IPS-15b (cell line): ENCODE results near the gene IFT22.
"Not testable (repeated sequence)": the region's sequence is repeated elsewhere in the genome, so short reads cannot be mapped to it uniquely, and the experiment has no call there.

Source experiments
- H3K27me3 ChIP-seq: one replicate; pipeline ENCODE4 v1.6.1; 2013; ENCODE audit warnings: low read length; ENCODE audit not compliant: control insufficient read depth, insufficient read depth
- H3K36me3 ChIP-seq: one replicate; pipeline ENCODE4 v1.6.1; 2013; ENCODE audit warnings: low read length; ENCODE audit not compliant: control insufficient read depth, insufficient read depth
- H3K4me1 ChIP-seq: one replicate; pipeline ENCODE4 v1.6.1; 2013; ENCODE audit warnings: mild to moderate bottlenecking, low read length; ENCODE audit not compliant: control insufficient read depth, insufficient read depth
- H3K4me3 ChIP-seq: one replicate; pipeline ENCODE4 v1.5.1; 2013; ENCODE audit warnings: low read depth, low read length
- H3K9ac ChIP-seq: one replicate; pipeline ENCODE4 v1.6.1; 2013; ENCODE audit warnings: low read depth, mild to moderate bottlenecking, low read length
- H3K9me3 ChIP-seq: one replicate; pipeline ENCODE4 v1.6.1; 2013; ENCODE audit warnings: mild to moderate bottlenecking, low read length; ENCODE audit not compliant: control insufficient read depth, insufficient read depth

IFT22 gene

DNA sequence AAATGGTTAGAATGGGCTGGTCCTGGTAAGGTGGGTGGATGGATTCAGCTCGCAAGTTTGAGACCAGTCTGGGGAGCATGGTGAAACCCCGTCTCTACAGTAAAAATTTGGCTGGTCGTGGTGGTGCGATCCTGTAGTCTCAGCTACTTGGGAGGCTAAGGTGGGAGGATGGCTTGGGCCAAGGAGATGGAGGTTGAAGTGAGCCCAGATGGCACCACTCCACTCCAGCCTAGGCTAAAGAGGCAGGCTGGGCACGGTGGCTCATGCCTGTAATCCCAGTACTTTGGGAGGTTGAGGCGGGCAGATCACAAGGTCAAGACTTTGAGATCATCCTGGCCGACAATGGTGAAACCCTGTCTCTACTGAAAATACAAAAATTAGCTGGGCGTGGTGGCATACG, 15.3 kb downstream of the IFT22 start:
- Histone ChIP-seq H3K9me3 (no peaks in the 10 kb centered on the region), H3K27me3 (no peaks in the 10 kb centered on the region), H3K9ac (no peak overlapping the region), H3K4me3 (no peak overlapping the region), H3K36me3 (peaks cover 23% of the 10 kb centered on the region), H3K4me1 (peaks cover 4% of the 10 kb centered on the region)

DNA sequence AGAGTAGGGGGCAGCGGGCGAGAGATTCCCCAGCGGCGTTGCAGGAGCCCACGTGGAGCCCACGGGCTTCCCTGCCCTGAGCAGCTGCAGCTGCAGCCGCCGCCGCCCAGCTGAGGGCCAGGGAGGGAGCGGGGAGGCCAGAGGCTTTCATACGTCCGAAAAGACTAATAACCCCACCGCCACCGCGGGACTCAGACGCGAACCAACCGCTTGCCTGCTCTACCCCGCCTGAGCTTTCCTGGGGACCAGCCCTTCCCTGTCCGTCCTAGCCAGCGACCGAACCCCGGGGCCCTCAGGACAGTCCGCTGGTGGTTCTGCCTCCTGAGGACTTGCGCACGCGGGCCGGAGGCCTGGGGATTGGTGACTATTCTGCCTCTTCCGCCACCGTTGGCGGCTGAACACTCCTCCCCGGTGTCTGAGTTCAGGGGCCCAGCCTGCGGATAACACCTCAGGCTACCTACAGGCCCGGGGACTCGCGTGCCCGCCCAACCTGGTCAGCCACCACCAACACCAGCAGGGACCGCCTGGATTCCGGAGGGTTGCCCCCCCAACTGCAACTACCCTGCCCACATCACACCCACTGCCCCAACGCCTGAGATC, 18.4 kb downstream of the IFT22 start:
- peaks cover 13% of the 10 kb centered on the region for H3K4me1 ChIP-seq
- H3K36me3 ChIP-seq = peaks cover 23% of the 10 kb centered on the region
- H3K27me3 ChIP-seq = no peaks in the 10 kb centered on the region
- H3K9me3 ChIP-seq = no peaks in the 10 kb centered on the region
- peak overlapping the region; percentile 88 for H3K4me3 ChIP-seq
- H3K9ac ChIP-seq = peak overlapping the region; percentile 91

DNA sequence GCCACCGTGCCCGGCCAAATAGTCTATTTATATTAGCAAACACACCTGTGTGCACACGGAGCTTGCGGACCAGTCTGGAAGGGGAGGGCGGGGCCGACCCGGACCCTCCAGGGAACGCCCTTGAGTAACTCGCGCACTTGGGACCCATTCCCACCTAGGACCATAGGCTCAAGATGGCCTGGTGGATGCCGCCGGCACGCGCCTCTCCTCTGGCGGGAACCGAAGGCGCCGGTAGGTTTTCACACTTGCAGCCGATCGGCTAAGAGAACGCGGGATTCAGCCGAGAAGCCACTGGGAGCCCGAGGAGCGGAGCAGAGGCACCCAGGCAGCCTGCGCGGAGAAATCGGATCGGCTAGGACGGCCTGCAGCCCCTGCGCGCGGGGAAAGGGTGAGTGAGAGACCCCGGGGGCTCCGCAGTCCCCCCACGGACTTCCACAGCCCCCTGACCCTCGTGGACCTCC, 18.9 kb downstream of the IFT22 start:
- peaks cover 13% of the 10 kb centered on the region for H3K4me1 ChIP-seq
- H3K27me3 ChIP-seq = no peaks in the 10 kb centered on the region
- peak overlapping the region; percentile 88 for H3K4me3 ChIP-seq
- H3K9me3 ChIP-seq = no peaks in the 10 kb centered on the region
- peaks cover 23% of the 10 kb centered on the region for H3K36me3 ChIP-seq
- H3K9ac ChIP-seq = peak overlapping the region; percentile 91

DNA sequence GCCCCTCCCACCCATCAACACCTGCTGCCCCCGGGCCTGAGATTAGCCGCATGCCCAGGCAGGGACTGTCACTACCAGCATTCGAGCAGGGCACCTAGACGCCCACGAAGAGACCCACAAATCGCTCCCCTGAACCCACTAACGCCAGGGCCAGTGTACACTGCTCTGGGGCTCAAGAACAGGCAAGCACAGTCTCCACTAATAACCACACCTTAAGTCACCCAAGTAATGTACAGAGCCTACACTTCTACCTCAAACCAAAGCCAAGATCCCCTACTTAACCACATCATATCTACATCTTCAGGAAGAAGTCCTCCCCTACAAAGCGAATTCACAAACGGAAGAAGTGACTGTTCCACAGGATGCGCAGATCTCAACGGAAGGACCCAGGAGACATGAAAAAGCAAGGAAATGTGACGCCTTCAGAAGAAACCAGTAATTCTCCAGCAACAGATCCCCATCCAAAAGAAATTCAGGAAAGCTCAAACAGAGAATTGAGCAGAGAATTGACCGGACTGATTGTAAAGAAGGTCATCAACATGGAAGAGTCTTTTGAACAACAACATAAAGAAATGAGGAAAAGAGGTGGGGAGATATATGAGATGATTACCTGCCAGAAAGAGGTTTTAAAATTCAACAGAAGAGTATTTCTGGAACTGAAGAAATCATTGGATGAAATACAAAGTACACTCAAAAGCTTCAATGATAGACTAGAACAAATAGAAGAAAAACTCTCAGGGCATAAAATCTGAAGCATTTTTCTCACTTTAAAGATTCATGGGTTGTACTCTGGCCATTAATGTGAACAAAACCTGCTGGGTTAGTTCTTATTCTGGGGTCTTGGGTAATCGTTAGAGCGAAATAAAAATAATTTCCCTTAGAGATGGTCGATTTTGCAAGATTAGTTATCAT, 20.9 kb downstream of the IFT22 start:
- Histone ChIP-seq H3K36me3 (peaks cover 23% of the 10 kb centered on the region), H3K9me3 (no peaks in the 10 kb centered on the region), H3K9ac (peak overlapping the region; percentile 90), H3K27me3 (no peaks in the 10 kb centered on the region), H3K4me1 (peaks cover 13% of the 10 kb centered on the region), H3K4me3 (peak overlapping the region; percentile 73)

DNA sequence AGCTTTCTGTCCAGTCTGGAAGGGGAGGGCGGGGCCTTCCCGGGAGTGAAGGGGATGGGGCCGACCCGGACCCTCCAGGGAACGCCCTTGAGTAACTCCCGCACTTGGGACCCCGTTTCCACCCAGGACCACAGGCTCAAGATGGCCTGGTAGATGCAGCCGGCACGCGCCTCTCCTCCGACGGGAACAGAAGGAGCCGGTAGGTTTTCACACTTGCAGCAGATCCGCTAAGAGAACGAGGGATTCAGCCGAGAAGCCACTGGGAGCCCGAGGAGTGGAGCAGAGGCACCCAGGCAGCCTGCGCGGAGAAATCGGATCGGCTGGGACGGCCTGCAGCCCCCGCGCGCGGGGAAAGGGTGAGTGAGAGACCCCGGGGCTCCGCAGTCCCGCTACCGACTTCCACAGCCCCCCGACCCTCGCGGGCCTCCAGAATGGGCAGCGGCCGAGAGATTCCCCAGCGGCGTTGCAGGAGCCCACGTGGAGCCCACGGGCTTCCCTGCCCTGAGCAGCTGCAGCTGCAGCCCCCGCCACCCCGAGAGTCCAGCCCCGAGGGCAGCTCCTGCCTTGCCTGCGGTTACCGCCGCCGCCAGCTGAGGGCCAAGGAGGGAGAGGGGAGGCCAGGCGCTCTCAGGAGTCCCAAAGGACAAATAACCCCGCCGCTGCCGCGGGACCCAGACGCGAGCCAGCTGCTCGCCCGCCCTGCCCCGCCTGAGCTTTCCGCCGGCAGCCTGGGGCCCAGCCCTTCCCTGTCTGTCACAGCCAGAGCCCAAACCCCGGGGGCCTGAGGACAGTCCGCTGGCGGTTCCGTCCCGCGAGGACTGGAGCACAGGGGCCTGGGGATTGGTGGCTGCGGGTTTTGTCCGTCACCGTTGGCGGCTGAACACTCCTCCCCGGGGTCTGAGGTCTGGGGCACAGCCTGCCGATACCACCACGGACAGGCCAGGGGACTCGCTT, 21.8 kb downstream of the IFT22 start:
- no peaks in the 10 kb centered on the region for H3K9me3 ChIP-seq
- H3K4me1 ChIP-seq = peaks cover 18% of the 10 kb centered on the region
- H3K36me3 ChIP-seq = peaks cover 20% of the 10 kb centered on the region
- peak overlapping the region; percentile 73 for H3K4me3 ChIP-seq
- peak overlapping the region; percentile 90 for H3K9ac ChIP-seq
- H3K27me3 ChIP-seq = no peaks in the 10 kb centered on the region

DNA sequence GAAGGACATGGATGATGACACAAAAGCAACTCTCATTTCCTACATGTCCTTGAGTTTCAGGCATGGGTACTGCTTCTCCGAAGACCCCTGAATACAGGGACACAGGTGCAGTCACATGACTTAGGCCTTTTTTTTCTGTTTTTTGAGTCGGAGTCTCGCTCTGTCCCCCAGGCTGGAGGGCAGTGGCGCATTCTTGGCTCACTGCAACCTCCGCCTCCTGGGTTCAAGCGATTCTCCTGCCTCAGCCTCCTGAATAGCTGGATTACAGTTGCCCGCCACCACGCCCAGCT, 26.8 kb downstream of the IFT22 start:
- Histone ChIP-seq H3K4me1 (peaks cover 27% of the 10 kb centered on the region), H3K9ac (peak overlapping the region; percentile 74), H3K4me3 (peak overlapping the region; percentile 35), H3K9me3 (no peaks in the 10 kb centered on the region), H3K27me3 (no peaks in the 10 kb centered on the region), H3K36me3 (no peaks in the 10 kb centered on the region)

DNA sequence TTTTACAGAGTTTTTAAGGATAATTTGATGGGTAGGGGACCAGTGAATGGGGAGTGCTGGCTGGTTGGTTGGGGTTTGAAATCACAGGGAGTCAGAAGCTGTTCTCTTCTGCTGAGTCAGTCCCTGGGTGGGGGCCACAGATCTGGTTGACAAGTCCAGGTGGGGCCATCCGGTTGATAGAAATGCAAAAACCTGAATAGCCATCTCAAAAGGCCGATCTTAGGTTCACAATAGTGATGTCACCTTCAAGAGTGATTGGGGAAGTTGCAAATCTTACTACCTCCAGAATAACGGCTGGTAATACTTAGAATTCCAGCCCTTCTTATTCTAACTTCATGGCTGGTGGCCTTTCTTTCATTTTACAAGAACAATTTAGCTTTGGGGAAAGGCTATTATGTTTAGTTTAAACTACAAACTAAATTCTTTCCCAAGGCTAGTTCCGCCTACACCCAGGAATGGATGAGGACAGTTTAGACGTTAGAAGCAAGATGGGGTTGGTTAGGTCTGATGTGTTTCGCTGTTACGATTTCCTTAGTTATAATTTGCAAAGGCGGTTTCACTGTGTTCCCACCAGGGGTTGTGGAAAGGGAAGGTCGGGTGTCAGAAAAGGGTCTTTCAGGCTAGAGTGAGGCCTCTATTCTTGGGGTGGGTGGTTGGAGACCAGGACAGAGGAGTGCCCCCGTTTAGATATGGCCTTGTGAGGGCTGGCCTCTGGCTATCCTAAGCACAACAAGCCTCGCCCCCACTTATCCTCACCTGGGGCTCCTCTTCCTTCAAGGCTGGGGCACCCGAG, 27.4 kb downstream of the IFT22 start:
- peak overlapping the region; percentile 35 for H3K4me3 ChIP-seq
- H3K9ac ChIP-seq = peak overlapping the region; percentile 74
- no peaks in the 10 kb centered on the region for H3K27me3 ChIP-seq
- H3K4me1 ChIP-seq = peaks cover 27% of the 10 kb centered on the region
- H3K9me3 ChIP-seq = no peaks in the 10 kb centered on the region
- H3K36me3 ChIP-seq = no peaks in the 10 kb centered on the region

DNA sequence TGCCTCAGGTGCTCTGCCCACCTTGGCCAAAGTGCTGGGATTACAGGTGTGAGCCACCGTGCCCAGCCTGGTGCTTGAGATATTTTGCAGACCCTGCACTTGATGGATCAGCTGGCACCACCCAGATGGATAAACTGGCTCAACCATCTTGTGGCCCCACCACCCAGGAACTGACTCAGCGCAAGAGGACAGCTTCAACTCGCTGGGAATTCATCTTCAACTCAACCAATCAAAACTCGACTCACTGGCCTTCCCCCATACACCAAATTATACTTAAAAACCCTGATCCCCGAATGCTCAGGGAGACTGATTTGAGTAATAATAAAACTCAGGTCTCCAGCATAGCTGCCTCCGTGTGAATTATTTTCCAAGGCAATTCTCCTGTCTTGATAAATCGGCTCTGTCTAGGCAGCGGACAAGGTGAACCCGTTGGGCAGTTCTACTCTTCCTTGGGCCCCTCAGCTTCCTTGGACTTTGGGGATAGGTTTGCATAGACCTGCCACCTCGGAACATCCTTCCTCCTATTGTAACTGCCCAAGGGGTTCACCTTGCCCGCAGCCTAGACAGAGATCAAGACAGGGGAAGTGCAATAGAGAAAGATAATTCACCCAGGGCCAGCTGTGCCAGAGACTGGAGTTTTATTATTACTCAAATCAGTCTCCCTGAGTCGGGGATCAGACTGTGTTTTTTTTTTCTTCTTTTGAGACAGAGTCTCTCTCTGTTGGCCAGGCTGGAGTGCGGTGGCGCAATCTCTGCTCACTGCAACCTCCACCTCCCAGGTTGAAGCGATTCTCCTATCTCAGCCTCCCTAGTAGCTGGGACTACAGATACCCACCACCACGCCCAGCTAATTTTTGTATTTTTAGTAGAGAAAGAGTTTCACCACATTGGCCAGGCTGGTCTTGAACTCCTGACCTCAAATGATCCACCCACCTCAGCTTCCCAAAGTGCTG, 28.3 kb downstream of the IFT22 start:
- H3K9ac ChIP-seq = peak overlapping the region; percentile 70

DNA sequence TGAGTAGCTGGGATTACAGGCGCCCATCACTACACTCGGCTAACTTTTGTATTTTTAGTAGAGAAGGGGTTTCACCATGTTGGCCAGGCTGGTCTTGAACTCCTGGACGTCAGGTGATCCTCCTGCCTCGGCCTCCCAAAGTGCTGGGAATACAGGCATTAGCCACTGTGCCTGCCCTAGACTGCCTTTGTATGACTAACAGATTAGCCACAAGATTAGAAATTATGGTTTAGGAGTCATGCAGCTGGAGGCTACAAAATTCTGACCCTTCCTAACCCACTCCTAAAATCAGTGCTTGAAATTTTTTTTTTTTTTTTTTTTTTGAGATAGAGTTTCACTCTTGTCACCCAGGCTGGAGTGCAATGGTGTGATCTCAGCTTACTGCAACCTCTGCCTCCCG, 29.0 kb downstream of the IFT22 start:
- H3K4me1 ChIP-seq = peaks cover 25% of the 10 kb centered on the region
- not testable (repeated sequence) for H3K27me3 ChIP-seq, H3K9ac ChIP-seq, H3K9me3 ChIP-seq, H3K4me3 ChIP-seq, H3K36me3 ChIP-seq

More for the DNA sequence above, 28.3 kb downstream of the IFT22 start:
- Histone ChIP-seq H3K4me3 (peak overlapping the region; percentile 16), H3K4me1 (peaks cover 26% of the 10 kb centered on the region)
- H3K9me3 ChIP-seq, H3K36me3 ChIP-seq, H3K27me3 ChIP-seq: not testable (repeated sequence)

DNA sequence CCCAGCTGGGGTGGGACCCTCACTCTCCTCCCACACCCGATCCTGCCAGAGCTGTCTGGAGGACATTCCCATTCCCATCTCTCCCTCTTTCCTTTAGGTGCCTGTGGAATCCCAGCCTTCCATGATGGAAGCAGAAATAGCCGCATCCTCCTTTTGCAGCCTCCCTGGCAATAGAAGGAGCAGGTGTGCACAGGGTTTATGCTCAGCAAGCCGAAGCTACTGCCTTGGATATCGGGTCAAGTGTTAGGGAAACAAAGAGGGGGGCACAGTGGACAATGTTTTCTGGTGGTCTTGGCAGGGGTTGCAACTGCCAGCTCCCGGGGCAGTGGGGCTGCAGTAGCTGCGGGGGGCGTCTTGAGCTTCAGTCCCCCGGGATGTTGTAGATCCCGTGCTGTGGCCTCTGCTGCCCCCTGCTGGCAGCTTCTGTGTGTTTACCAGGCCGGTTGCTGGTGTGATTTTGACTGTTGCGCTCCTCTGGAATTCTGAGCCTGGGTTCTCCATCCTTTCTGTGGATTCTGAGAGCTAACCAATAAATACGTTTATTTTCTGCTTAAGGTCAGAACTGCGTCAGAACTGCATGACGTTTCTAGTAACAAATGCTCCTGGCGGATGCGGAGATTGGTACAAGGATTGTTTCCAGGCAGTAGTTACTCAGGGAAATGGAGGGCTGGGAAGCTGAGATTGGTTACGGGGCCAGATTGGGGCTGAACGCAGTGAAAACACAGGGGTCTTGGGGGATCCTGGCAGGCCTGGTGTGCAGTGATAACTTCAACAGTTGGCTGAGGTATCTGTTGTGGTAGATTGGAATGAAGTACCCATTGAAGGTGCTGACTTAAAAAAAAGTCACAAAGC, 31.2 kb downstream of the IFT22 start:
- not testable (repeated sequence) for H3K9me3 ChIP-seq, H3K9ac ChIP-seq, H3K36me3 ChIP-seq, H3K4me3 ChIP-seq, H3K27me3 ChIP-seq
- H3K4me1 ChIP-seq = peaks cover 23% of the 10 kb centered on the region
